H9 (cell line): ENCODE measurements around the gene IQCF6. TPM values are rescaled to one million over a fixed set of nuclear protein-coding genes. Genes with fewer than 3 reads are reported as not detected.
A peak's percentile ranks its signal among the peaks of the same experiment; 100 is the strongest.

ENCODE experiments used
- DNase-seq: peaks from one replicate; pipeline ENCODE4 v3.0.0-alpha.2; 2017
- H2AFZ ChIP-seq: one replicate; pipeline ENCODE4 v1.6.1; 2013; ENCODE audit warnings: mild to moderate bottlenecking, low read length, control low read depth, moderate library complexity
- H2AK5ac ChIP-seq: 2 replicates; pipeline ENCODE4 v1.6.1; 2013; ENCODE audit warnings: low read length, control low read depth, mixed read lengths; ENCODE audit not compliant: insufficient read length
- H2BK120ac ChIP-seq: one replicate; pipeline ENCODE4 v1.6.1; 2013; ENCODE audit warnings: low read depth, mild to moderate bottlenecking, low read length, control low read depth, inconsistent platforms; ENCODE audit not compliant: poor library complexity, severe bottlenecking
- H2BK12ac ChIP-seq: 2 replicates; pipeline ENCODE4 v1.6.1; 2013; ENCODE audit warnings: low read length, control low read depth, mixed read lengths, low read depth; ENCODE audit not compliant: insufficient read length
- H2BK15ac ChIP-seq: 2 replicates; pipeline ENCODE4 v1.6.1; 2013; ENCODE audit warnings: low read depth, low read length, control low read depth
- H2BK20ac ChIP-seq: one replicate; pipeline ENCODE4 v1.6.1; 2013; ENCODE audit warnings: low read depth, mild to moderate bottlenecking, low read length, control low read depth, inconsistent platforms; ENCODE audit not compliant: poor library complexity, severe bottlenecking
- H2BK5ac ChIP-seq: 2 replicates; pipeline ENCODE4 v1.6.1; 2013; ENCODE audit warnings: low read length, control low read depth, mixed read lengths; ENCODE audit not compliant: insufficient read length
- H3K14ac ChIP-seq: 2 replicates; pipeline ENCODE4 v1.6.1; 2013; ENCODE audit warnings: low read length, control low read depth; ENCODE audit not compliant: insufficient read depth
- H3K18ac ChIP-seq: 2 replicates; pipeline ENCODE4 v1.6.1; 2013; ENCODE audit warnings: low read depth, mild to moderate bottlenecking, mixed read lengths, low read length, control low read depth; ENCODE audit not compliant: insufficient read length
- H3K23ac ChIP-seq: 2 replicates; pipeline ENCODE4 v1.6.1; 2013; ENCODE audit warnings: low read length, control low read depth, mixed read lengths, low read depth; ENCODE audit not compliant: insufficient read length
- H3K23me2 ChIP-seq: 2 replicates; pipeline ENCODE4 v1.6.1; 2013; ENCODE audit warnings: low read depth, mild to moderate bottlenecking, mixed read lengths, low read length, control low read depth; ENCODE audit not compliant: insufficient read length, poor library complexity, severe bottlenecking
- H3K27ac ChIP-seq: 2 replicates; pipeline ENCODE4 v1.5.1; 2013; ENCODE audit warnings: low read length, control low read depth, mixed read lengths, low read depth; ENCODE audit not compliant: insufficient read length
- H3K27me3 ChIP-seq: 2 replicates; pipeline ENCODE4 v1.6.1; 2013; ENCODE audit warnings: low read length, control low read depth, inconsistent platforms; ENCODE audit not compliant: insufficient read depth
- H3K4ac ChIP-seq: 2 replicates; pipeline ENCODE4 v1.6.1; 2013; ENCODE audit warnings: low read depth, mild to moderate bottlenecking, control low read depth, inconsistent platforms, low read length, moderate library complexity
- H3K4me1 ChIP-seq: 2 replicates; pipeline ENCODE4 v1.6.1; 2013; ENCODE audit warnings: low read length, control low read depth, inconsistent platforms; ENCODE audit not compliant: insufficient read depth
- H3K4me2 ChIP-seq: 2 replicates; pipeline ENCODE4 v1.6.1; 2013; ENCODE audit warnings: low read length, control low read depth, mixed read lengths; ENCODE audit not compliant: insufficient read length, insufficient read depth
- H3K56ac ChIP-seq: 2 replicates; pipeline ENCODE4 v1.6.1; 2013; ENCODE audit warnings: low read depth, mild to moderate bottlenecking, mixed read lengths, low read length, control low read depth; ENCODE audit not compliant: insufficient read length
- H3K79me1 ChIP-seq: 2 replicates; pipeline ENCODE4 v1.6.1; 2013; ENCODE audit warnings: low read depth, mild to moderate bottlenecking, moderate library complexity, low read length, control low read depth, inconsistent platforms; ENCODE audit not compliant: insufficient read depth, poor library complexity, severe bottlenecking
- H3K79me2 ChIP-seq: 2 replicates; pipeline ENCODE4 v1.6.1; 2013; ENCODE audit warnings: low read length, control low read depth, inconsistent platforms; ENCODE audit not compliant: insufficient read depth
- H3K9ac ChIP-seq: 2 replicates; pipeline ENCODE4 v1.6.1; 2013; ENCODE audit warnings: low read length, control low read depth, mixed read lengths; ENCODE audit not compliant: insufficient read length; ENCODE audit errors: extremely low read depth
- H3K9me3 ChIP-seq: one replicate; pipeline ENCODE4 v1.6.1; 2013; ENCODE audit warnings: low read depth, low read length, inconsistent platforms; ENCODE audit not compliant: control insufficient read depth
- H3T11ph ChIP-seq: one replicate; pipeline ENCODE4 v1.6.1; 2013; ENCODE audit warnings: mild to moderate bottlenecking, low read length, control low read depth, inconsistent platforms
- H4K20me1 ChIP-seq: one replicate; pipeline ENCODE4 v1.6.1; 2013; ENCODE audit not compliant: control insufficient read depth, insufficient read length, insufficient read depth
- H4K5ac ChIP-seq: 2 replicates; pipeline ENCODE4 v1.6.1; 2013; ENCODE audit warnings: low read depth, mild to moderate bottlenecking, mixed read lengths, low read length, control low read depth; ENCODE audit not compliant: insufficient read length
- H4K8ac ChIP-seq: replicated peaks from 2 replicates; pipeline ENCODE4 v1.6.1; 2013; ENCODE audit warnings: low read length, control low read depth, mixed read lengths, low read depth; ENCODE audit not compliant: insufficient read length
- H4K91ac ChIP-seq: 2 replicates; pipeline ENCODE4 v1.6.1; 2013; ENCODE audit warnings: low read depth, mild to moderate bottlenecking, moderate library complexity, mixed read lengths, low read length, control low read depth; ENCODE audit not compliant: insufficient read length
- H3K27ac Mint-ChIP-seq, 3 experiments: 2 replicates in 2 of 3; 3 replicates in 1 of 3; pipeline ENCODE4 v1.8.0; 2020 to 2021; ENCODE audit warnings: mixed read lengths in 3 of 3, mild to moderate bottlenecking in 1 of 3, moderate library complexity in 1 of 3
- H3K27me3 Mint-ChIP-seq: 2 replicates; pipeline ENCODE4 v1.8.0; 2021; ENCODE audit warnings: low read depth, mild to moderate bottlenecking, moderate library complexity, mixed read lengths
- H3K36me3 Mint-ChIP-seq, 3 experiments: 2 replicates in 2 of 3; 3 replicates in 1 of 3; pipeline ENCODE4 v1.8.0; 2020 to 2021; ENCODE audit warnings: low read depth in 3 of 3, mixed read lengths in 3 of 3; ENCODE audit not compliant: insufficient read depth in 1 of 3
- H3K4me1 Mint-ChIP-seq, 2 experiments: 2 replicates each; pipeline ENCODE4 v1.8.0; 2020; ENCODE audit warnings: mixed read lengths in 2 of 2
- H3K4me3 Mint-ChIP-seq, 2 experiments: 2 replicates in 1 of 2; 3 replicates in 1 of 2; pipeline ENCODE4 v1.8.0; 2020 to 2021; ENCODE audit warnings: mild to moderate bottlenecking in 2 of 2, mixed read lengths in 2 of 2, moderate library complexity in 1 of 2
- H3K9me3 Mint-ChIP-seq, 2 experiments: 2 replicates in 1 of 2; 3 replicates in 1 of 2; pipeline ENCODE4 v1.8.0; 2020; ENCODE audit warnings: mild to moderate bottlenecking in 2 of 2, mixed read lengths in 2 of 2, moderate library complexity in 1 of 2
- CTCF ChIP-seq: fragments of 200-600 bp; sonication (generic); conservative IDR thresholded peaks from 3 replicates; pipeline ENCODE4 v1.8.0; 2021; ENCODE audit warnings: antibody characterized with exemption, mild to moderate bottlenecking
- whole genome bisulfite sequencing: extraction: QIAGEN DNeasy Blood & Tissue Kit; methylation state at CpG from one replicate; pipeline ENCODE4 v1.1.7; 2013; ENCODE audit warnings: missing lambda C conversion rate, low lambda C conversion rate, mixed read lengths; ENCODE audit not compliant: insufficient read length; ENCODE audit errors: extremely low coverage; 5-methylcytosine and 5-hydroxymethylcytosine counted together
- total RNA-seq: library from RNA; stranded (reverse); gene quantifications from 2 replicates; pipeline ENCODE4 v1.2.1, GENCODE V29; 2021

Gene IQCF6
- total RNA-seq, 1 experiment from 2014 or later = not detected

GRCh38 chr3:51794206-51794605 lies 15.2 kb upstream of the IQCF6 start:
- H2BK120ac ChIP-seq = no peak overlapping the region
- WGBS = no CpG with 5 or more reads among the region's 2 CpGs
- no peaks in the 10 kb centered on the region for H3K23me2 ChIP-seq
- no peak for TF ChIP-seq CTCF
- no peak overlapping the region for H4K5ac ChIP-seq
- no peak overlapping the region for H4K8ac ChIP-seq
- Mint-ChIP-seq H3K27me3 (no peaks in the 10 kb centered on the region), H3K4me3 (no peak overlapping the region), H3K27ac (peak overlapping the region in 2 of 3 experiments; percentile 52 to 76; a peak in 2 of 7 replicates), H3K9me3 (no peaks in the 10 kb centered on the region; a peak in 1 of 5 replicates), H3K4me1 (peaks cover 55 to 69% of the 10 kb centered on the region in 2 experiments), H3K36me3 (no peaks in the 10 kb centered on the region)
- no peaks in the 10 kb centered on the region for H3K79me1 ChIP-seq
- H2BK12ac ChIP-seq = no peak overlapping the region
- peak; percentile 79 for DNase-seq
- no peak overlapping the region for H2BK20ac ChIP-seq
- H2AK5ac ChIP-seq = no peak overlapping the region
- H3T11ph ChIP-seq = no peak overlapping the region
- H3K4me1 ChIP-seq = peaks cover 2% of the 10 kb centered on the region; the same call in 1 of the 2 replicates
- H3K23ac ChIP-seq = no peak overlapping the region
- H2BK15ac ChIP-seq = no peak overlapping the region
- no peaks in the 10 kb centered on the region for H3K9me3 ChIP-seq
- H3K56ac ChIP-seq = no peak overlapping the region
- no peak overlapping the region for H2AFZ ChIP-seq
- H3K4me2 ChIP-seq = no peak overlapping the region
- no peak overlapping the region for H3K14ac ChIP-seq
- H2BK5ac ChIP-seq = no peak overlapping the region
- no peak overlapping the region for H3K9ac ChIP-seq
- H4K20me1 ChIP-seq = no peaks in the 10 kb centered on the region
- no peaks in the 10 kb centered on the region for H3K79me2 ChIP-seq
- no peak overlapping the region for H3K4ac ChIP-seq
- H3K18ac ChIP-seq = no peak overlapping the region
- H4K91ac ChIP-seq = no peak overlapping the region
- H3K27me3 ChIP-seq = no peaks in the 10 kb centered on the region
- no peak overlapping the region for H3K27ac ChIP-seq
